ENCODE measurements around the gene SLIT1.

The SLIT1 gene

GRCh38 chr10:97023401-97024167 lies 162.2 kb downstream of the SLIT1 start:
- DNase-seq (ENCODE audit: low read depth): no peak

- DNase-seq (ENCODE audit: low read depth): no peak
Measured at GRCh38 chr10:97022616-97023015, 163.1 kb downstream of the SLIT1 start.

GRCh38 chr10:97020452-97021400 lies 165.0 kb downstream of the SLIT1 start:
- DNase-seq (ENCODE audit: low read depth): no peak

GRCh38 chr10:97019213-97019844 lies 166.4 kb downstream of the SLIT1 start:
- DNase-seq (ENCODE audit: low read depth): no peak

GRCh38 chr10:97018251-97019212 lies 167.2 kb downstream of the SLIT1 start:
- no peak for DNase-seq (ENCODE audit: low read depth)

GRCh38 chr10:97017474-97017903 lies 168.3 kb downstream of the SLIT1 start:
- DNase-seq (ENCODE audit: low read depth): no peak

GRCh38 chr10:97016728-97017473 lies 168.9 kb downstream of the SLIT1 start:
- DNase-seq (ENCODE audit: low read depth): no peak

GRCh38 chr10:97015240-97015639 lies 170.5 kb downstream of the SLIT1 start:
- no peak for DNase-seq (ENCODE audit: low read depth)

- no peak for DNase-seq (ENCODE audit: low read depth)
Measured at GRCh38 chr10:97013983-97014382, 171.8 kb downstream of the SLIT1 start.

GRCh38 chr10:97013568-97013967 lies 172.2 kb downstream of the SLIT1 start:
- no peak for DNase-seq (ENCODE audit: low read depth)

GRCh38 chr10:97012470-97012869 lies 173.3 kb downstream of the SLIT1 start:
- no peak for DNase-seq (ENCODE audit: low read depth)

GRCh38 chr10:97011397-97011796 lies 174.4 kb downstream of the SLIT1 start:
- DNase-seq (ENCODE audit: low read depth): no peak

GRCh38 chr10:97010695-97011206 lies 175.0 kb downstream of the SLIT1 start:
- no peak for DNase-seq (ENCODE audit: low read depth)

GRCh38 chr10:97007417-97007816 lies 178.3 kb downstream of the SLIT1 start:
- DNase-seq (ENCODE audit: low read depth): no peak

- DNase-seq (ENCODE audit: low read depth): no peak
Measured at GRCh38 chr10:97006364-97006763, 179.4 kb downstream of the SLIT1 start.

- no peak for DNase-seq (ENCODE audit: low read depth)
Measured at GRCh38 chr10:97005349-97005748, 180.4 kb downstream of the SLIT1 start.

- no peak for DNase-seq (ENCODE audit: low read depth)
Measured at GRCh38 chr10:97004591-97004990, 181.2 kb downstream of the SLIT1 start.

GRCh38 chr10:97003804-97004201 lies 182.0 kb downstream of the SLIT1 start:
- DNase-seq (ENCODE audit: low read depth): no peak

GRCh38 chr10:97003151-97003803 lies 182.5 kb downstream of the SLIT1 start:
- DNase-seq (ENCODE audit: low read depth): no peak

- no peak for DNase-seq (ENCODE audit: low read depth)
Measured at GRCh38 chr10:97002670-97003069, 183.1 kb downstream of the SLIT1 start.

Measured in T follicular helper cell (primary cell).